ENCODE measurements around the gene RUNX2.
"Not testable (repeated sequence)": the region's sequence is repeated elsewhere in the genome, so short reads cannot be mapped to it uniquely, and the experiment has no call there.

RUNX2 gene

GRCh38 chr6:45664707-45665106, 336.6 kb downstream of the RUNX2 start:
- Histone ChIP-seq H3K4me3 (replicated peaks; ENCODE audit: low read depth, low read length) (no peak overlapping the region), H3K27me3 (replicated peaks; ENCODE audit: control insufficient read depth, insufficient read depth, low read length) (no peaks in the 10 kb centered on the region; the same call in none of the 2 replicates), H3K36me3 (ENCODE audit: control insufficient read depth, insufficient read depth, low read length) (no peaks in the 10 kb centered on the region)
- no peak for TF ChIP-seq CTCF (IDR thresholded peaks at IDR 0.05; ENCODE audit: insufficient read depth, low read length, poor library complexity, severe bottlenecking)
- no peak for DNase-seq (ENCODE audit: extremely low read depth, insufficient read length)

- Histone ChIP-seq H3K4me3 (replicated peaks; ENCODE audit: low read depth, low read length) (no peak overlapping the region), H3K27me3 (replicated peaks; ENCODE audit: control insufficient read depth, insufficient read depth, low read length) (no peaks in the 10 kb centered on the region; the same call in none of the 2 replicates), H3K36me3 (ENCODE audit: control insufficient read depth, insufficient read depth, low read length) (no peaks in the 10 kb centered on the region)
- TF ChIP-seq CTCF (IDR thresholded peaks at IDR 0.05; ENCODE audit: insufficient read depth, low read length, poor library complexity, severe bottlenecking) = no peak
- DNase-seq (ENCODE audit: extremely low read depth, insufficient read length) = no peak
These were observed 337.7 kb downstream of the RUNX2 start for GRCh38 chr6:45665859-45666258.

GRCh38 chr6:45666846-45667245, 338.7 kb downstream of the RUNX2 start:
- no peaks in the 10 kb centered on the region for H3K36me3 ChIP-seq (ENCODE audit: control insufficient read depth, insufficient read depth, low read length)
- no peaks in the 10 kb centered on the region; the same call in none of the 2 replicates for H3K27me3 ChIP-seq (replicated peaks; ENCODE audit: control insufficient read depth, insufficient read depth, low read length)
- TF ChIP-seq CTCF (IDR thresholded peaks at IDR 0.05; ENCODE audit: insufficient read depth, low read length, poor library complexity, severe bottlenecking) = no peak
- no peak for DNase-seq (ENCODE audit: extremely low read depth, insufficient read length)
- H3K4me3 ChIP-seq (replicated peaks; ENCODE audit: low read depth, low read length) = no peak overlapping the region

GRCh38 chr6:45667300-45667699, 339.2 kb downstream of the RUNX2 start:
- DNase-seq (ENCODE audit: extremely low read depth, insufficient read length) = no peak
- TF ChIP-seq CTCF (IDR thresholded peaks at IDR 0.05; ENCODE audit: insufficient read depth, low read length, poor library complexity, severe bottlenecking) = no peak
- no peak overlapping the region for H3K4me3 ChIP-seq (replicated peaks; ENCODE audit: low read depth, low read length)
- no peaks in the 10 kb centered on the region for H3K36me3 ChIP-seq (ENCODE audit: control insufficient read depth, insufficient read depth, low read length)
- H3K27me3 ChIP-seq (replicated peaks; ENCODE audit: control insufficient read depth, insufficient read depth, low read length) = no peaks in the 10 kb centered on the region; the same call in none of the 2 replicates

- TF ChIP-seq CTCF (IDR thresholded peaks at IDR 0.05; ENCODE audit: insufficient read depth, low read length, poor library complexity, severe bottlenecking) = no peak
- Histone ChIP-seq H3K36me3 (ENCODE audit: control insufficient read depth, insufficient read depth, low read length) (no peaks in the 10 kb centered on the region), H3K27me3 (replicated peaks; ENCODE audit: control insufficient read depth, insufficient read depth, low read length) (no peaks in the 10 kb centered on the region; the same call in none of the 2 replicates), H3K4me3 (replicated peaks; ENCODE audit: low read depth, low read length) (no peak overlapping the region)
- DNase-seq (ENCODE audit: extremely low read depth, insufficient read length) = no peak
These were observed 339.6 kb downstream of the RUNX2 start for GRCh38 chr6:45667766-45668165.

- DNase-seq (ENCODE audit: extremely low read depth, insufficient read length) = no peak
- H3K36me3 ChIP-seq (ENCODE audit: control insufficient read depth, insufficient read depth, low read length) = no peaks in the 10 kb centered on the region
- H3K27me3 ChIP-seq (replicated peaks; ENCODE audit: control insufficient read depth, insufficient read depth, low read length) = no peaks in the 10 kb centered on the region; the same call in 1 of the 2 replicates
- H3K4me3 ChIP-seq (replicated peaks; ENCODE audit: low read depth, low read length) = no peak overlapping the region
- TF ChIP-seq CTCF (IDR thresholded peaks at IDR 0.05; ENCODE audit: insufficient read depth, low read length, poor library complexity, severe bottlenecking) = no peak
These were observed 340.6 kb downstream of the RUNX2 start for GRCh38 chr6:45668705-45669104.

- not testable (repeated sequence) for H3K4me3 ChIP-seq (replicated peaks; ENCODE audit: low read depth, low read length)
These were observed 345.0 kb downstream of the RUNX2 start for GRCh38 chr6:45673167-45673566.

GRCh38 chr6:45675166-45675565, 347.0 kb downstream of the RUNX2 start:
- not testable (repeated sequence) for H3K27me3 ChIP-seq (replicated peaks; ENCODE audit: control insufficient read depth, insufficient read depth, low read length); H3K4me3 ChIP-seq (replicated peaks; ENCODE audit: low read depth, low read length); H3K36me3 ChIP-seq (ENCODE audit: control insufficient read depth, insufficient read depth, low read length); DNase-seq (ENCODE audit: extremely low read depth, insufficient read length)

More at GRCh38 chr6:45673167-45673566, 345.0 kb downstream of the RUNX2 start:
- H3K36me3 ChIP-seq (ENCODE audit: control insufficient read depth, insufficient read depth, low read length); H3K27me3 ChIP-seq (replicated peaks; ENCODE audit: control insufficient read depth, insufficient read depth, low read length); DNase-seq (ENCODE audit: extremely low read depth, insufficient read length): not testable (repeated sequence)
